GM13976 (cell line): ENCODE data around the gene SPATA33.

Source experiments
- DNase-seq: peaks from one replicate; pipeline ENCODE4 v3.0.0; 2012; ENCODE audit warnings: low spot score
- in situ Hi-C: fragments of 300-500 bp; cut with MboI; formaldehyde crosslinking; loops from one replicate; pipeline ENCODE4 v1.12.0; 2022; ENCODE audit warnings: low sequenced_read_pairs, mixed read lengths, inconsistent platforms; ENCODE audit not compliant: unreplicated experiment
- TF ChIP-seq, protein P1 (sequence below): IDR thresholded peaks from 2 replicates; pipeline ENCODE4 v1.5.1; 2012; ENCODE audit warnings: borderline replicate concordance, mild to moderate bottlenecking; ENCODE audit not compliant: insufficient read depth; ENCODE audit errors: extremely low read depth, missing control alignments, control extremely low read depth

The SPATA33 gene

DNA sequence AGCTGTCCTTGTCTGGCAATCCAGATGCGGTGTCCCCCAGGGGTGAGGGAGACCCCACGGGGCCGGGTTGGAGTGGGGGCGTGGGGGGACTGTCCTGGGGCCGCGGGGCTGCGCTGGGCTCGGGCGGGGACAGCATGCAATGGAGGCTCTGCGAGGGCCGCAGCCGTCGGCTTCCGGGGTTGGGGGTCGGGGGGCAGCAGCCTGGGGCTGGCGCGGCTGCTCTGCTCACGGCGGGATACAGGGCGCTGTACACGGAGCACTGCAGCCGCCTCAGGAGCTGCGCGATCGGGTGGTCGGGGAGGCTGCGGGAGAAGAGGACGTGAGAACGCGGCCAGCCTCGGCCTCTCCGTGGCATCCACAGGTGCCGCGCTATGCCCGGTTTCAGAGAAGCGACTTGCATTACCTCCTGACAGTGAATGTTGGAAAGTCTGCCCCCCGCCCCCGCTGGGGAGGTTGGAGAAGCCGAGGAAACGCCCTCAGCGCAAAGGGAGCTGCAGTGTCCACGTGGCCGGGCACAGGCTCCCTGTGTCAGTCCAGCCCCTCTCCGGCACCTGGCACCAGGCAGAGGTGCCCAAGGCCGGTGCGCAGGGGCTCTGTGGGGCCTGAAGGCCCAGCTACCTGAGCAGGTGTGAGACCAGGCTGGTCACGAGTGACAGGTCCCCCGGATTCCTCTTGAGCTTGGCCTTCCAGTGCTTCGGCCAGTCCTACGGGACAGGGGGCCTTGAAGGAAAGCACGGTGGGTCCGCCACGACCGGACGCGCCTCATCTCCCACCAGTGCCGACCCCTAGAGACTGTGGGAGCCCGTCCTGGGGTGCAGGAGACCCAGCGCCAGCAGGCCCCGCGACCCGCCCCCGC is 53.3 kb downstream of the SPATA33 start:
- DNase-seq: no peak
- TF ChIP-seq, protein P1, sequence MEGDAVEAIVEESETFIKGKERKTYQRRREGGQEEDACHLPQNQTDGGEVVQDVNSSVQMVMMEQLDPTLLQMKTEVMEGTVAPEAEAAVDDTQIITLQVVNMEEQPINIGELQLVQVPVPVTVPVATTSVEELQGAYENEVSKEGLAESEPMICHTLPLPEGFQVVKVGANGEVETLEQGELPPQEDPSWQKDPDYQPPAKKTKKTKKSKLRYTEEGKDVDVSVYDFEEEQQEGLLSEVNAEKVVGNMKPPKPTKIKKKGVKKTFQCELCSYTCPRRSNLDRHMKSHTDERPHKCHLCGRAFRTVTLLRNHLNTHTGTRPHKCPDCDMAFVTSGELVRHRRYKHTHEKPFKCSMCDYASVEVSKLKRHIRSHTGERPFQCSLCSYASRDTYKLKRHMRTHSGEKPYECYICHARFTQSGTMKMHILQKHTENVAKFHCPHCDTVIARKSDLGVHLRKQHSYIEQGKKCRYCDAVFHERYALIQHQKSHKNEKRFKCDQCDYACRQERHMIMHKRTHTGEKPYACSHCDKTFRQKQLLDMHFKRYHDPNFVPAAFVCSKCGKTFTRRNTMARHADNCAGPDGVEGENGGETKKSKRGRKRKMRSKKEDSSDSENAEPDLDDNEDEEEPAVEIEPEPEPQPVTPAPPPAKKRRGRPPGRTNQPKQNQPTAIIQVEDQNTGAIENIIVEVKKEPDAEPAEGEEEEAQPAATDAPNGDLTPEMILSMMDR: no peak
- in situ Hi-C loops: no loop called here

DNA sequence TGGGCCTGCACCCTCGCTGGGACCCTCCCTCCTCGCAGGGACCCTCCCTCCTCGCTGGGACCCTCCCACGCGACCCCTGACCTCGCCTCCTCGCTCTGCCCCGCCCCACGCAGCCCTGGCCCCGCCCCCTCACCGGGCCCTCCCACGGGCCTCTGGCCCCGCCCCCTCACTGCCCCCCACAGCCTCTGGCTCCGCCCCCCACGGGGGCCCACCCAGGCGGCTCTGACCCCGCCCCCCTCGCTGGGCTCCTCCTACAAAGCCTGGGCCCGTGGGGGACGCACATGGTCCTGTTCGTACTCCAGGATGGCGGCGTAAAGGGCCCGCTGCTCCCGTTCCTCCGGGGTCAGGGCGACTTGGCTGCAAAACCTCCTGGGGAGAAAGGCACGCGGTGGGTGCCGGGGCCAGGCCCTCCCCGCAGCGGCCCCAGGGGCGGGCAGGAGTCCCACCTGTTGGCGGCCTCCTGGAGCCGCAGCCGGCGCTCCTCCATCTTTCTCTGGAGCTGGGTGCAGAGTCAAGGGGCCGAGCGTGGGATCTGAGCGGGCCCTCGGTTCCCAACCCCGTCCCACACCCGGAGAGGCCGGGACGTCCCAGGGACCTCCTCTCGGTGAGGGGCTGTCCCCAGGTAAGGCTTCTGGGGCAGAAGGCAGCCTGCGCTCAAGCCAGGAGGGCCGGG is 54.1 kb downstream of the SPATA33 start:
- TF ChIP-seq, protein P1: no peak
- DNase-seq: peak; percentile 97
- in situ Hi-C loops: no loop called here

DNA sequence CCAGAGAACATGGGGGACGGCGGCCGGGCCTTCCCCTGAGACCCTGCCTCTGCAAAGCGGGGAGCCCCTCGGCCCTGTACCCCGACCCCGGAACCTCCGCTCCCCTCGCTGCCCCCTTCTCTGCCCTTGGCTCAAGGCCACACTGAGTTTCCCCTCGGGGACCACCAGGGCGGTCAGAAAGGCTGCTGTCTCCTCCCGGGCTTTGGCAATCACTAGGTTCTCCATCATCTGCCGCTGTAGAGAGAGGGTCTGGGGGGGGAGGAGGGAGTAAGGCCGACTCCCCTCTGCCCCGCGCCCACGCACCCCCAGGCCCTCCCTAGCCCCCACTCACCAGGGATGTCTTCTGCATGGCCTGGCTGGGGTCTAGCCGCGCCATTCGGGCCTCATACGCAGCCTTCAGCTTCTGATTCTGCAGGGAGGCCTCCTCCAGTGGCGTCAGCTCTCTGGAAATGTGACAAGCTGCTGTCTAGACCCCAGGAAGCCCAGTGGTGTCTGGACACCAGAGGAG is 54.7 kb downstream of the SPATA33 start:
- TF ChIP-seq, protein P1: no peak
- in situ Hi-C loops: no loop called here
- no peak for DNase-seq

DNA sequence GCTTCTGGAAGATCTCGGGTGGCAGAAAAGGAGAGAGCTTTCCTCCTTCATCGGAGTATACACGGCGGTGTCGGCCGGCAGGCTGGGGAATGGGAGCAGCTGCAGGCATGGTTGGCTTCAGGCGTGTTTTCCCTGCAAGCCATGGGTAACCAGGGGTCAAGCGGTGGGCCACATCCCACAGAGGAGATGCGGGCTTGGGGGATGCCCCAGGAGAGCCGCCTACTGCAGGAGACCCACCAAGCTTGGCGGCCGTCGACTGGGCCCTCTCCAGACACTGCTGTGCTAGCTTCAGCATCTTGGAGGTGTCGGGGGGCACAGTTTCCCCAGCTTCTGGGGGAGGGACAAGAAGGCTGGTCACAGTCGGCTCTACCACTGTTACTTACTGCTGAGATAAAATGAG is 58.9 kb downstream of the SPATA33 start:
- no peak for DNase-seq
- TF ChIP-seq, protein P1: no peak
- in situ Hi-C loops: no loop called here

DNA sequence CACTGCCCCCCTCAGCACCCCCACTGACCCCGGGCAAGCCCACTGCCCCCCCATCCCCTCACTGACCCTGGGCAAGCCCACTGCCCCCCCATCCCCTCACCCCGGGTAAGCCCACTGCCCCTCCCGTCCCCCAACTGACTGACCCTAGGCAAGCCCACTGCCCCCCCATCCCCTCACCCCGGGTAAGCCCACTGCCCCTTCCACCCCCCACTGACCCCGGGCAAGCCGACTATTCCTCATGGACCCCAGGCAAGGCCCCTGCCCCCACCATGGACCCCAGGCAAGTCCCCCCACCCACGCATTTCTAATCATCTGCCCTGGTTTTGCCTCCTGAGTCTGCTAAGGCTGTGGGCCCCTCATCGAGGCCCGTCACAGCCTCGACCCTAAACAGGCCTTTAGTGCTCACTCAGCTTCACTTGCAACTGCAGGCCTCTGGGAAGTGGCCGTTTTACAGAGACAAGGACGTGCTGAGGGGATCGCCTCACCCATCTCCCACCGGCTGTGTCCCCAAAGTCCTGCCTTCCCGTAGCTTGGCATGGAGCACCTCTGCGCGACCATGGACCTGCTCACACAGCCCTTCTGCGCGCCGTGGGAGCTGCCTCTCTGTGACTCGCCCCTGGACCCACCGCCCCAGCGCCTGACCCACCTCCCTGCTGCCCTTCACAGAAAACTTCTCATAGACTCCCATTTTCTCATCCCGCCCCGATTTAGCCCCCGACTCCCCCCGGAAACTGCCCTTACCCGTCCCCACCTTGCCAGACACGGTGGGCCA is 59.5 kb downstream of the SPATA33 start:
- DNase-seq: no peak
- TF ChIP-seq, protein P1: no peak
- in situ Hi-C loops: no loop called here
